T47D (cell line): ENCODE data around the gene ARHGAP33.
A peak's percentile ranks its signal among the peaks of the same experiment; 100 is the strongest.

Source experiments
- DNase-seq, 2 experiments: peaks; one replicate each; pipeline versions ENCODE4 v3.0.0 to v3.0.0-alpha.2; 2011 to 2012; ENCODE audit warnings: low read depth in 1 of 2, low spot score in 1 of 2
- JUND ChIP-seq: IDR thresholded peaks from 2 replicates; pipeline ENCODE4 v1.6.1; 2012; ENCODE audit warnings: low read depth
- in situ Hi-C: cut with HindIII; loops from 2 replicates; pipeline ENCODE4 v1.10.0; 2016; ENCODE audit warnings: low sequenced_read_pairs, low pct_unique_long_range_greater_than_20kb

The ARHGAP33 gene

GRCh38 chr19:35742121-35742724 lies 33.1 kb upstream of the ARHGAP33 start, which contains the start of gene IGFLR1:
Gene IGFLR1, minus strand, starts transcription at chr19:35742452. Its CDS starts 1,272 bp downstream, at chr19:35741180.
- TF ChIP-seq JUND: no peak
- in situ Hi-C loops: no loop called here
- no peak for DNase-seq

GRCh38 chr19:35743640-35744429 lies 31.5 kb upstream of the ARHGAP33 start:
- in situ Hi-C loops: no loop called here
- no peak for DNase-seq
- no peak for TF ChIP-seq JUND

- peak; percentile 37 to 96 for DNase-seq
- in situ Hi-C loops: no loop called here
- TF ChIP-seq JUND: no peak
Observed at GRCh38 chr19:35744430-35745327, 30.7 kb upstream of the ARHGAP33 start.

- in situ Hi-C loops: no loop called here
- TF ChIP-seq JUND: no peak
- peak; percentile 61 to 99 for DNase-seq
Observed at GRCh38 chr19:35745328-35746086, 29.9 kb upstream of the ARHGAP33 start, which contains the start of the genes PSENEN and U2AF1L4. Gene PSENEN, plus strand, starts transcription at chr19:35745651. Its CDS starts 280 bp downstream, at chr19:35745931. Gene U2AF1L4, minus strand, starts transcription at chr19:35745418. Its CDS starts 27 bp downstream, at chr19:35745391.

GRCh38 chr19:35746087-35746462 lies 29.3 kb upstream of the ARHGAP33 start:
- no peak for TF ChIP-seq JUND
- no peak for DNase-seq
- in situ Hi-C loops: no loop called here

- no peak for DNase-seq
- no peak for TF ChIP-seq JUND
- in situ Hi-C loops: no loop called here
Observed at GRCh38 chr19:35746531-35746930, 28.8 kb upstream of the ARHGAP33 start.

GRCh38 chr19:35748106-35749020 lies 27.0 kb upstream of the ARHGAP33 start, which contains the start of gene LIN37:
Gene LIN37, plus strand, starts transcription at chr19:35748576. Its CDS starts 149 bp downstream, at chr19:35748725.
- no peak for TF ChIP-seq JUND
- DNase-seq: peak; percentile 47 to 99
- in situ Hi-C loops: no loop called here

GRCh38 chr19:35750167-35750566 lies 25.2 kb upstream of the ARHGAP33 start:
- no peak for TF ChIP-seq JUND
- DNase-seq: peak in 1 of 2 experiments; percentile 72
- in situ Hi-C loops: no loop called here

- no peak for DNase-seq
- in situ Hi-C loops: no loop called here
- no peak for TF ChIP-seq JUND
Observed at GRCh38 chr19:35751839-35752745, 23.3 kb upstream of the ARHGAP33 start.

GRCh38 chr19:35752746-35753350 lies 22.5 kb upstream of the ARHGAP33 start:
- no peak for TF ChIP-seq JUND
- in situ Hi-C loops: no loop called here
- DNase-seq: no peak
